ENCODE results near the gene VPS13C. TPM values are rescaled to one million over a fixed set of nuclear protein-coding genes. Genes with fewer than 3 reads are reported as not detected.

The VPS13C gene
- total RNA-seq, 2 experiments from 2014 or later, result 69.7 to 73.2 TPM

DNA sequence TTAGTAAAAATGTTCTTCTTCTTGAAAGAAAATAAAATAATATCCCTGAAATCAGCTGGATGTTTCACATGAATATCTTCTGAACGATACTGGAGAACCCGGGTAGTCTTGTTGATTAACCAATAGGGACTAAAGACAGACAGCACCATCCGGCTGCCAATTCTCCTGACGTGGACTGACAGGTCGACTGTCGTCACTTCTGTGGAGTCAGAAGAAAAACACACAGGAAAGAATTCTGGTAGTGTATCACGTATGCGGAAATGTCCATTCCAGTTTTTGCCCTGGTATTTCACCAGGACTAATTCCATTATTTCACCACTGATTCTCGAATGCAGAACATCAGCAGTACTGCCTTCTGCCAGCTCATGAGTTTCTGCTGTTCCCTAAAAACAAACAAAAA is 144.6 kb downstream of the VPS13C start:
- H3K9me3 Mint-ChIP-seq, result no peaks in the 10 kb centered on the region
- DNase-seq, result no peak
- H3K9me3 ChIP-seq (ENCODE audit: control insufficient read depth in 1 of 2, insufficient read depth in 1 of 2, low read length in 2 of 2), result no peaks in the 10 kb centered on the region
- no peak for TF ChIP-seq CTCF (IDR thresholded peaks at IDR 0.05)
- CTCF ChIA-PET, result no interaction called here
- H3K4me3 Mint-ChIP-seq, result no peak overlapping the region
- ATAC-seq (ENCODE audit: poor library complexity), result no peak
- H3K4me1 Mint-ChIP-seq (ENCODE audit: low read depth), result no peaks in the 10 kb centered on the region
- no peaks in the 10 kb centered on the region for H3K27me3 Mint-ChIP-seq
- no peak overlapping the region for H3K27ac ChIP-seq (ENCODE audit: low read depth in 1 of 2, low read length in 2 of 2)
- intact Hi-C loops (cut with DNase I, micrococcal nuclease), result loop anchor here in 1 of 2 experiments (5.0 kb wide), 1 partner anchor 42 kb away; no protein-coding TSS in a partner anchor
- H3K4me3 ChIP-seq (ENCODE audit: low read length), result no peak overlapping the region
- H3K27ac Mint-ChIP-seq, result no peak overlapping the region
- H3K36me3 ChIP-seq (ENCODE audit: insufficient read depth, low read length), result peaks cover 65% of the 10 kb centered on the region
- peaks cover 82% of the 10 kb centered on the region for H3K36me3 Mint-ChIP-seq (ENCODE audit: low read depth)
- no peaks in the 10 kb centered on the region for H3K27me3 ChIP-seq (ENCODE audit: control insufficient read depth in 1 of 2, insufficient read depth in 2 of 2, low read length in 2 of 2)
- no peaks in the 10 kb centered on the region for H3K4me1 ChIP-seq (ENCODE audit: insufficient read depth, low read length)
- POLR2A ChIA-PET, result no interaction called here

GRCh38 chr15:61910839-61911369 is 149.3 kb downstream of the VPS13C start:
- H3K27ac Mint-ChIP-seq, result no peak overlapping the region
- peaks cover 93% of the 10 kb centered on the region for H3K36me3 Mint-ChIP-seq (ENCODE audit: low read depth)

DNA sequence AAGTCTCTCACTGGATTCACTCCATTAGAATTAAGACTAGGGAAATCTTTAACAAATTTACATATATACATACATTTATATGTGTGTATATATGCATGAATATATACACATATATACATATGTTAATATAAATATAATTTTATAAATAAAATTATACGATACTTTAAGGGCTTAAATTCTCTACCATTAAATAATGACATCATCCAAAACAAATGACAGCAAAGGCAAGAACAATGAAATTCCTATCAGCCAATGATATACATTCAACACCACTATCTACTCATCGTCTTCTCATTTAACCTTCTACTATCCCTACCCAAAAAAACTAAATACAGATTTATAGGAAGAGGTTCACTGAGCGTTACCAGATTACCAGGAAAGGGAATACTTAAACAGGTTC is 152.0 kb downstream of the VPS13C start:
- POLR2A ChIA-PET, result no interaction called here
- ATAC-seq (ENCODE audit: poor library complexity), result no peak
- TF ChIP-seq CTCF (IDR thresholded peaks at IDR 0.05), result no peak

More at GRCh38 chr15:61910839-61911369, 149.3 kb downstream of the VPS13C start:
- Mint-ChIP-seq H3K4me1 (ENCODE audit: low read depth) (no peaks in the 10 kb centered on the region), H3K27me3 (no peaks in the 10 kb centered on the region), H3K4me3 (no peak overlapping the region), H3K9me3 (no peaks in the 10 kb centered on the region)
- intact Hi-C loops (cut with DNase I, micrococcal nuclease), result no loop called here
- CTCF ChIA-PET, result no interaction called here
- no peak overlapping the region for H3K4me3 ChIP-seq (ENCODE audit: low read length)
- no peaks in the 10 kb centered on the region for H3K4me1 ChIP-seq (ENCODE audit: insufficient read depth, low read length)
- no peaks in the 10 kb centered on the region for H3K9me3 ChIP-seq (ENCODE audit: control insufficient read depth in 1 of 2, insufficient read depth in 1 of 2, low read length in 2 of 2)
- no peak overlapping the region for H3K27ac ChIP-seq (ENCODE audit: low read depth in 1 of 2, low read length in 2 of 2)
- TF ChIP-seq CTCF (IDR thresholded peaks at IDR 0.05), result no peak
- peaks cover 75% of the 10 kb centered on the region for H3K36me3 ChIP-seq (ENCODE audit: insufficient read depth, low read length)
- no peak for DNase-seq
- no peak for ATAC-seq (ENCODE audit: poor library complexity)
- POLR2A ChIA-PET, result no interaction called here
- no peaks in the 10 kb centered on the region for H3K27me3 ChIP-seq (ENCODE audit: control insufficient read depth in 1 of 2, insufficient read depth in 2 of 2, low read length in 2 of 2)

More for the DNA sequence above, 152.0 kb downstream of the VPS13C start:
- peaks cover 95% of the 10 kb centered on the region for H3K36me3 Mint-ChIP-seq (ENCODE audit: low read depth)
- peaks cover 2% of the 10 kb centered on the region for H3K9me3 Mint-ChIP-seq
- Histone ChIP-seq H3K4me3 (ENCODE audit: low read length) (no peak overlapping the region), H3K27me3 (ENCODE audit: control insufficient read depth in 1 of 2, insufficient read depth in 2 of 2, low read length in 2 of 2) (no peaks in the 10 kb centered on the region), H3K27ac (ENCODE audit: low read depth in 1 of 2, low read length in 2 of 2) (no peak overlapping the region), H3K36me3 (ENCODE audit: insufficient read depth, low read length) (peaks cover 76% of the 10 kb centered on the region), H3K9me3 (ENCODE audit: control insufficient read depth in 1 of 2, insufficient read depth in 1 of 2, low read length in 2 of 2) (no peaks in the 10 kb centered on the region), H3K4me1 (ENCODE audit: insufficient read depth, low read length) (no peaks in the 10 kb centered on the region)
- CTCF ChIA-PET, result no interaction called here
- H3K27ac Mint-ChIP-seq, result no peak overlapping the region
- no peak overlapping the region for H3K4me3 Mint-ChIP-seq
- no peak for DNase-seq
- intact Hi-C loops (cut with DNase I, micrococcal nuclease), result loop anchor here in 1 of 2 experiments (10.0 kb wide), 1 partner anchor 63 kb away; no protein-coding TSS in a partner anchor
- no peaks in the 10 kb centered on the region for H3K27me3 Mint-ChIP-seq
- no peaks in the 10 kb centered on the region for H3K4me1 Mint-ChIP-seq (ENCODE audit: low read depth)

Measured in CD4-positive, alpha-beta T cell (primary cell).